DND-41 (cell line): ENCODE data around the gene COL13A1.

Experiments
- ATAC-seq: fragments of 200-7000 bp; cut with Tn5 transposase; 3 replicates; pipeline ENCODE4 v1.9.1; 2021; ENCODE audit warnings: low read depth; ENCODE audit not compliant: insufficient read depth
- DNase-seq: peaks from one replicate; pipeline ENCODE4 v3.0.0-alpha.2; 2020
- H2AFZ ChIP-seq: 2 replicates; pipeline ENCODE4 v1.6.0; 2012; ENCODE audit warnings: low read depth, low read length
- H3K27ac ChIP-seq: 2 replicates; pipeline ENCODE4 v1.5.1; 2012; ENCODE audit warnings: low read length, inconsistent platforms
- H3K27me3 ChIP-seq: fragments of 200-600 bp; sonication (generic); 2 replicates; pipeline ENCODE4 v1.6.0; 2012; ENCODE audit warnings: low read length, mild to moderate bottlenecking, inconsistent platforms; ENCODE audit not compliant: insufficient read depth, poor library complexity
- H3K36me3 ChIP-seq: 2 replicates; pipeline ENCODE4 v1.5.1; 2012; ENCODE audit warnings: low read length, inconsistent platforms; ENCODE audit not compliant: insufficient read depth
- H3K4me1 ChIP-seq: 2 replicates; pipeline ENCODE4 v1.5.1; 2012; ENCODE audit warnings: mild to moderate bottlenecking, low read length; ENCODE audit not compliant: insufficient read depth
- H3K4me2 ChIP-seq: 2 replicates; pipeline ENCODE4 v1.6.0; 2012; ENCODE audit warnings: mild to moderate bottlenecking, moderate library complexity, low read length, inconsistent platforms; ENCODE audit not compliant: insufficient read depth
- H3K4me3 ChIP-seq, 2 experiments: fragments of 200-600 bp in 1 of 2; shearing (Covaris generic) in 1 of 2; 2 replicates each; pipeline ENCODE4 v1.5.1; 2012 to 2016; ENCODE audit warnings: inconsistent platforms in 2 of 2, low read length in 2 of 2, mild to moderate bottlenecking in 2 of 2, low read depth in 1 of 2, moderate library complexity in 1 of 2
- H3K79me2 ChIP-seq: 2 replicates; pipeline ENCODE4 v1.6.0; 2012; ENCODE audit warnings: low read length, inconsistent platforms; ENCODE audit not compliant: insufficient read depth
- H3K9ac ChIP-seq: 2 replicates; pipeline ENCODE4 v1.6.0; 2012; ENCODE audit warnings: low read depth, mild to moderate bottlenecking, inconsistent platforms, low read length, moderate library complexity
- H3K9me3 ChIP-seq: 2 replicates; pipeline ENCODE4 v1.5.1; 2012; ENCODE audit warnings: low read length, moderate library complexity, mild to moderate bottlenecking, inconsistent platforms; ENCODE audit not compliant: insufficient read depth, severe bottlenecking
- H4K20me1 ChIP-seq: 2 replicates; pipeline ENCODE4 v1.6.0; 2012; ENCODE audit warnings: low read length; ENCODE audit not compliant: insufficient read depth
- CTCF ChIP-seq: IDR thresholded peaks from 2 replicates; pipeline ENCODE4 v1.5.1; 2012; ENCODE audit warnings: borderline replicate concordance, low read length, moderate library complexity, mild to moderate bottlenecking; ENCODE audit not compliant: poor library complexity, severe bottlenecking; ENCODE audit errors: extremely low read depth
- EZH2 ChIP-seq: IDR thresholded peaks from 3 replicates; pipeline ENCODE4 v1.6.1; 2012; ENCODE audit warnings: borderline replicate concordance, low read depth, mild to moderate bottlenecking, moderate library complexity, low read length, inconsistent platforms; ENCODE audit not compliant: severe bottlenecking

Gene COL13A1

GRCh38 chr10:69767793-69768192 is 33.9 kb upstream of the COL13A1 start:
- Histone ChIP-seq H3K9ac (no peak overlapping the region), H3K4me1 (no peaks in the 10 kb centered on the region), H3K9me3 (no peaks in the 10 kb centered on the region), H3K4me2 (no peak overlapping the region), H4K20me1 (no peaks in the 10 kb centered on the region), H3K4me3 (no peak overlapping the region), H3K27ac (no peak overlapping the region), H2AFZ (no peak overlapping the region), H3K79me2 (no peaks in the 10 kb centered on the region), H3K27me3 (peaks cover 3% of the 10 kb centered on the region), H3K36me3 (no peaks in the 10 kb centered on the region)
- no peak for ATAC-seq
- TF ChIP-seq CTCF (no peak), EZH2 (no peak)
- DNase-seq, result no peak

- no peaks in the 10 kb centered on the region for H3K4me1 ChIP-seq
- no peak overlapping the region for H3K4me3 ChIP-seq
- H4K20me1 ChIP-seq, result no peaks in the 10 kb centered on the region
- DNase-seq (no peak), ATAC-seq (no peak)
- no peak overlapping the region for H3K9ac ChIP-seq
- H3K4me2 ChIP-seq, result no peak overlapping the region
- no peaks in the 10 kb centered on the region for H3K36me3 ChIP-seq
- H3K79me2 ChIP-seq, result no peaks in the 10 kb centered on the region
- H3K9me3 ChIP-seq, result no peaks in the 10 kb centered on the region
- H3K27me3 ChIP-seq, result peaks cover 3% of the 10 kb centered on the region
- H3K27ac ChIP-seq, result no peak overlapping the region
- no peak for TF ChIP-seq CTCF
- TF ChIP-seq EZH2, result no peak
- no peak overlapping the region for H2AFZ ChIP-seq
Observed at GRCh38 chr10:69768386-69768785, 33.3 kb upstream of the COL13A1 start.

GRCh38 chr10:69769395-69769992 is 32.2 kb upstream of the COL13A1 start:
- no peak overlapping the region for H3K27ac ChIP-seq
- DNase-seq (no peak), ATAC-seq (no peak)
- H3K9ac ChIP-seq, result no peak overlapping the region
- H3K79me2 ChIP-seq, result no peaks in the 10 kb centered on the region
- no peaks in the 10 kb centered on the region for H3K36me3 ChIP-seq
- no peak overlapping the region for H3K4me2 ChIP-seq
- no peaks in the 10 kb centered on the region for H4K20me1 ChIP-seq
- H2AFZ ChIP-seq, result no peak overlapping the region
- H3K27me3 ChIP-seq, result peaks cover 3% of the 10 kb centered on the region
- no peaks in the 10 kb centered on the region for H3K4me1 ChIP-seq
- H3K9me3 ChIP-seq, result no peaks in the 10 kb centered on the region
- H3K4me3 ChIP-seq, result no peak overlapping the region
- TF ChIP-seq CTCF (no peak), EZH2 (no peak)
